ENCODE measurements around the gene FIZ1. TPM values are rescaled to one million over a fixed set of nuclear protein-coding genes. Genes with fewer than 3 reads are reported as not detected.

Gene FIZ1
- total RNA-seq, 2 experiments from 2014 or later, result 15.3 to 16.9 TPM

DNA sequence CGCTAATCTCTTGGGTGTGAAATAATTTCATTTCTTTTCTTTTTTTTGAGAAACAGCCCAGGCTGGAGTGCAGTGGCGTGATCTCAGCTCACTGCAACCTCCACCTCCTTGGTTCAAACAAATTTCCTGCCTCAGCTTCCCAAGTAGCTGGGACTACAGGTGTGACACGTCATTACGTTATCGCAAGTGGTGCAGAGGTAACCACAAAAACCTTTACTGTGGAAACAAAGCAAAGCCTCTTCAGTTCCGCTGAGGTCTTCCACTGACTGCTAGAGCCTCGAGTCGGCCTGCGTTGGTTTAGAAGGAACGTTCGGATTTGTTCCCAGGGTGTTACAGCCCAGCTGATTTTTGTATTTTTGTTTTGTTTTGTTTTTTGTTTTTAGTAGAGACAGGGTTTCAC lies 27.0 kb upstream of the FIZ1 start:
- POLR2A ChIA-PET, result no interaction called here
- CTCF ChIA-PET, result interaction anchor here (1.1 to 4.7 kb wide), 8 partner anchors 14 to 122 kb away, joined by 3 to 19 read pairs (median 6); partner anchors contain the start of genes ZNF580 and ZNF581
- Mint-ChIP-seq H3K4me3 (peak overlapping the region; percentile 68), H3K36me3 (ENCODE audit: low read depth) (peaks cover 1% of the 10 kb centered on the region), H3K27me3 (peaks cover 12% of the 10 kb centered on the region), H3K27ac (peak overlapping the region; percentile 91), H3K4me1 (peaks cover 41% of the 10 kb centered on the region), H3K9me3 (peaks cover 3% of the 10 kb centered on the region)
- DNase-seq, result peak; percentile 84

GRCh38 chr19:55625004-55625326 lies 25.6 kb upstream of the FIZ1 start:
- H3K4me1 Mint-ChIP-seq, result peaks cover 51% of the 10 kb centered on the region
- POLR2A ChIA-PET, result interaction anchor here (0.5 kb wide), 1 partner anchor 17 kb away, joined by 3 read pairs; no protein-coding TSS in a partner anchor
- peaks cover 12% of the 10 kb centered on the region for H3K27me3 Mint-ChIP-seq
- H3K36me3 Mint-ChIP-seq (ENCODE audit: low read depth), result peaks cover 8% of the 10 kb centered on the region
- peaks cover 3% of the 10 kb centered on the region for H3K9me3 Mint-ChIP-seq
- H3K4me3 Mint-ChIP-seq, result peak overlapping the region; percentile 91
- peak overlapping the region; percentile 99 for H3K27ac Mint-ChIP-seq
- CTCF ChIA-PET, result interaction anchor here (0.6 to 4.7 kb wide), 11 partner anchors 9 to 121 kb away, joined by 4 to 19 read pairs (median 6); partner anchors contain the start of genes ZNF580 and ZNF581
- DNase-seq, result no peak

DNA sequence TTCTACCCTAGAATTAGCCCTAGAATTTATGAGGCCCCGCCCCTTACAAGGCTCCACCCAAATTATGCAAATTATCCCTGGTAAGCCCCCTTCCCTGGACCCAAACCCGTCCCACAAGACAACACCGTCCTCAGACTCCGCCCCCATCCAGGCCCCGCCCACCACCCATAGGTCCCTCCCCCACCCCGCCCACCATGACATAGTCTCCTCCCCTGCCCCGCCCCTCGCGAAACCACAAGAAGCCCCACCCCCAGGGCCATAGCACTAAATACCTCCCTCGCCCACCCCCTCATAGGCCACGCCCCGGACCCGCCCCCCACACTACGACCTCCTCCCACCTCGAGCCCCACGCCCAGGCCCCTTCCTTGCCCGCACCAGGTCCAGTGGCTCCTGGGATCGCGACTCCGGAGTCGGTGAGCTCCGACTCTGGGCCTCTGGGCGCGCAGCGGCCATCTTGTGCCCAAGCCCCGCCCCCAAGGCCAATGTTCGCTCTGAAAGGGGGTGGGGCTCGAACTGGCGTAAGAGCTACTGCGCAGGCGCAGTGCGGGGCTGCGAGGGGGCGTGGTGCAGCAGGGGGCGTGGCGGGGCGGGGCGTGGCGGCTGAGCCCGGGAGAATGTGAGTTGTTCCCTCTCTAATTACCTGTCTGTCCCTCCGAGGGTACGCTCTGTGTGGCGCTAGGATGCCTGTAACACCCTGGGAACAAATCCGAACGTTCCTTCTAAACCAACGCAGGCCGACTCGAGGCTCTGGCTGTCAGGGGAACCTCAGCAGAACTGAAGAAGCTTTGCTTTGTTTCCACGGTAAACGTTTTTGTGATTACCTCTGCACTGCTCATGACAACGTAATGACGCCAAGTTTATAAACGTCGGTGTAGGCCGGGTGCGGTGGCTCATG lies 25.0 kb upstream of the FIZ1 start, which contains the start of gene ZNF784:
ZNF784 (minus strand) TSS at position 458 of the 895 bp plus-strand sequence; CDS start at position 453, 5 bp downstream.
- peak within 1 kb of the TSS; percentile 91 for H3K4me3 Mint-ChIP-seq
- H3K27me3 Mint-ChIP-seq, result peaks cover 12% of the 10 kb centered on the region
- CTCF ChIA-PET, result interaction anchor here (0.9 to 4.7 kb wide), 9 partner anchors 9 to 322 kb away, joined by 3 to 19 read pairs (median 5); partner anchors contain the start of gene ZNF581
- DNase-seq, result peak; percentile 92
- POLR2A ChIA-PET, result interaction anchor here (0.5 kb wide), 1 partner anchor 16 kb away, joined by 3 read pairs; no protein-coding TSS in a partner anchor
- peaks cover 55% of the 10 kb centered on the region for H3K4me1 Mint-ChIP-seq
- H3K36me3 Mint-ChIP-seq (ENCODE audit: low read depth), result peaks cover 8% of the 10 kb centered on the region
- H3K9me3 Mint-ChIP-seq, result peaks cover 3% of the 10 kb centered on the region
- H3K27ac Mint-ChIP-seq, result peak within 1 kb of the TSS; percentile 99

DNA sequence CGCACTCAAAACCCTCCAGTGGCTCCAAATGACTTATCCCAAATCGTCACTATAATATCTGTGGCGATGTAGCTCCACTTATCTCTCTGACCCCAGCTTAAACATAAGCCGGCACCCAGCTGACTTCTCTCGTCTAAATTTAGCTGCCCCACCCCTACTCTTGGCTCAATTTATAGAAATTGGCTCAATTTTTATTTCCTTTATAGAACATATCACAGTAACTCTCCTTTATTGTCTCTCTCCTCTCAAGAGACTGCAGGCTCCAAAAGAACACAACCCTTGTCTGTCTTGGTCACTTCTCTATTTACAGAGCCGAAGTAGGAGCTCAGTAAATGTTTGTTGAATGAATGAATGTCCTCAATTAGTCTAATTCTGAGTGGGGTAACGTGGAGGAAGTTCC lies 24.2 kb upstream of the FIZ1 start:
- CTCF ChIA-PET, result interaction anchor here (0.9 to 4.7 kb wide), 6 partner anchors 10 to 322 kb away, joined by 3 to 19 read pairs (median 5); partner anchors contain the start of genes FIZ1 and ZNF865
- H3K27me3 Mint-ChIP-seq, result peaks cover 8% of the 10 kb centered on the region
- H3K36me3 Mint-ChIP-seq (ENCODE audit: low read depth), result peaks cover 8% of the 10 kb centered on the region
- no peak overlapping the region for H3K27ac Mint-ChIP-seq
- peak overlapping the region; percentile 91 for H3K4me3 Mint-ChIP-seq
- peaks cover 3% of the 10 kb centered on the region for H3K9me3 Mint-ChIP-seq
- peaks cover 57% of the 10 kb centered on the region for H3K4me1 Mint-ChIP-seq
- no peak for DNase-seq
- POLR2A ChIA-PET, result no interaction called here

GRCh38 chr19:55623130-55623529 lies 23.8 kb upstream of the FIZ1 start:
- ChIA-PET CTCF (interaction anchor here (0.6 to 4.7 kb wide), 5 partner anchors 11 to 370 kb away, joined by 3 to 19 read pairs (median 6); partner anchors contain the start of genes FIZ1 and ZNF865), POLR2A (no interaction called here)
- H3K27me3 Mint-ChIP-seq, result peaks cover 8% of the 10 kb centered on the region
- peaks cover 57% of the 10 kb centered on the region for H3K4me1 Mint-ChIP-seq
- H3K36me3 Mint-ChIP-seq (ENCODE audit: low read depth), result peaks cover 8% of the 10 kb centered on the region
- H3K4me3 Mint-ChIP-seq, result no peak overlapping the region
- DNase-seq, result no peak
- no peak overlapping the region for H3K27ac Mint-ChIP-seq
- peaks cover 3% of the 10 kb centered on the region for H3K9me3 Mint-ChIP-seq

GRCh38 chr19:55622242-55622969 lies 23.1 kb upstream of the FIZ1 start:
- no peak for DNase-seq
- H3K27ac Mint-ChIP-seq, result no peak overlapping the region
- H3K27me3 Mint-ChIP-seq, result peaks cover 3% of the 10 kb centered on the region
- H3K4me1 Mint-ChIP-seq, result peaks cover 52% of the 10 kb centered on the region
- POLR2A ChIA-PET, result no interaction called here
- CTCF ChIA-PET, result interaction anchor here (0.6 to 1.7 kb wide), 3 partner anchors 16 to 369 kb away, joined by 3 to 6 read pairs (median 5); partner anchors contain the start of genes FIZ1 and ZNF865
- no peak overlapping the region for H3K4me3 Mint-ChIP-seq
- peaks cover 3% of the 10 kb centered on the region for H3K9me3 Mint-ChIP-seq
- H3K36me3 Mint-ChIP-seq (ENCODE audit: low read depth), result peaks cover 12% of the 10 kb centered on the region

DNA sequence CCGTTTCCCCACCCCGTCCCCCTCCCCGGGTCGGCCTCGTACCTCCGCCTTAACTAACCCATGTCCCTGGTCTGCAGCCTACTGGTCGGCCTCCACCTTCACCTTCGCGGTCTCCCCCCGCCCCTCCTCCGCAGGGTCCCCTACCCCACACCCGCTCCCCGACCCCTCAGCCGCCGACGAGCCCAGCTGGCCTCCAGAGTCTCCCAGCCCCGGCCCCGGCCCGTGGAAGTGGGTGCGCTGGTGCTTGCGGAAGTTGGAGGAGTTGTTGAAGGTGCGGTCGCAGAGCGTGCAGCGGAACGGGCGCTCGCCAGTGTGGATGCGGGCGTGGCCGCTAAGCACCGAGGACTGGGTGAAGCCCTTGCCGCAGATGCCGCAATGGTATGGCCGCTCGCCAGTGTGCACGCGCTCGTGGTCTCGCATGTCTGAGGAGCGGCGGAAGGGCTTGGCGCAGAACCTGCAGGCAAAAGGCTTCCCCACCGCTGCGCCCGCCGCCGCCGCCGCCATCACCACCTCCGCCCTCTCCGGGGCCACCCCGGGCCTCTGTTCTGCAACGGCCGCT lies 22.4 kb upstream of the FIZ1 start:
- CTCF ChIA-PET, result interaction anchor here (1.7 to 4.8 kb wide), 2 partner anchors 15 to 16 kb away, joined by 6 to 30 read pairs; partner anchors contain the start of gene ZNF865
- DNase-seq, result no peak
- peaks cover 16% of the 10 kb centered on the region for H3K36me3 Mint-ChIP-seq (ENCODE audit: low read depth)
- H3K9me3 Mint-ChIP-seq, result peaks cover 3% of the 10 kb centered on the region
- H3K4me1 Mint-ChIP-seq, result peaks cover 45% of the 10 kb centered on the region
- no peak overlapping the region for H3K27ac Mint-ChIP-seq
- POLR2A ChIA-PET, result no interaction called here
- H3K4me3 Mint-ChIP-seq, result no peak overlapping the region
- H3K27me3 Mint-ChIP-seq, result peaks cover under 1% of the 10 kb centered on the region

DNA sequence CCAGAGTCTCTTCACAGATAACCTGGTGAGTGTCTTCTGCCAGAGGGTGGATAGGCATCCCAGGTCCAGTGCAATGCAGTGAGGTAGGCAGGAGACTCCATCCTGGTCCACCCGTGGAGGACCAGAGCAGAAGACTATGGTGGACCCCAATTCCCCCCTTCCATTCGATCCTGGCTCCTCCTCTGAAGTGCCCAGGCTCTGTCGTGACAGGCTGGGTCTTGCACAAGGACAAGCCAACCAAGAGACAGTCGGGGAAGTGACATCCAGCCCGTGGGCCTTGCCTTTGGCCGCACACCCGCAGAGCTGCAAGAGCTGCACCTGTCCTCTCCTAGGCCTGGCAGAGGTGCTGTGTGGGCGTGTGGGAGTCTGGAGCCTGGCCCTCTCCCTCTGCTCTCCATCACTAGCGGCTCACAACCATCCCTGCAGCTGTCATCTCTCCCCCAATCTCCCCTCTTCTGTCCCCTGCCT lies 21.9 kb upstream of the FIZ1 start:
- no peak overlapping the region for H3K27ac Mint-ChIP-seq
- no peak for DNase-seq
- H3K4me3 Mint-ChIP-seq, result no peak overlapping the region
- H3K9me3 Mint-ChIP-seq, result peaks cover 3% of the 10 kb centered on the region
- H3K4me1 Mint-ChIP-seq, result peaks cover 40% of the 10 kb centered on the region
- POLR2A ChIA-PET, result interaction anchor here (0.6 kb wide), 1 partner anchor 117 kb away, joined by 3 read pairs; no protein-coding TSS in a partner anchor
- H3K27me3 Mint-ChIP-seq, result no peaks in the 10 kb centered on the region
- CTCF ChIA-PET, result interaction anchor here (0.9 to 4.8 kb wide), 3 partner anchors 10 to 117 kb away, joined by 3 to 30 read pairs (median 3); partner anchors contain the start of gene ZNF865
- peaks cover 19% of the 10 kb centered on the region for H3K36me3 Mint-ChIP-seq (ENCODE audit: low read depth)

DNA sequence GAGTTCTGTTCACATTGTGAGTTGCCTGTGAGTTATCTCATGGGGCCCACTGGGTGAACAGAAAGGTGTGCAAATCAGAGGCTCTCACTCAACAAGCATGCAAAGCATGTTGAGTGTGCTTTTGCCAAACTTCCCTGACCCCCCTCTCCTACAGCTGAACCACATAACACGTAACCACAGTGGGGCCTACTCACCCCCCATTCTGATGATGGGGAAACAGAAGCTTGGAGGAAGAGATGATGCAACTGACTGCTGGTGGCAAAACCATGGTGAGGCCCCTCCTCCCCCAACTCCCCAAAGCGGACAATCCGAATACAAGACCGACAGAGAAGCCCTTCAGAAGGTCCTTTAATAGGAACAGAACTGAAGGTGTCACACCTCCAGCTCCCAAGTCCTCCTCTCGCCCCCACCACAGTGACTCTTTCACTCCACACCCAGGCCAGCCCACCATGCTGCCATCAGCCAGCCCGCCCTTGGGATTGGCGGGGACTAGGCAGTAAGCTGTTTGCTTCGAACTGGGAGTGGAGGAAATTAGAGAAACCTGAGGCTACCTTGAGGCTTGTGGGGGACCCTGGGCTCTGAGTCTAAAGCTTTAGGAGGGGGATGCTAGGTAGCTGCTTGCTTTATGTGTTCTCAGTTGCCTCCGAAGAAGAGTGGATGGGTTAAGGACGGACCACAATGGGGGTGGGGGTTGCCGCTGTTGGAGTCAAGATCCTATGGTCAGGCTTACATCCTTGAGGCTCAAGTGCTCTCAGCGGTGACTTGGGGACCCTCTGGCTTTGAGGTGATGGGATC lies 21.3 kb upstream of the FIZ1 start:
- no peak overlapping the region for H3K4me3 Mint-ChIP-seq
- ChIA-PET POLR2A (interaction anchor here (0.6 kb wide), 1 partner anchor 117 kb away, joined by 3 read pairs; no protein-coding TSS in a partner anchor), CTCF (interaction anchor here (0.9 to 4.8 kb wide), 3 partner anchors 11 to 117 kb away, joined by 3 to 30 read pairs (median 3); partner anchors contain the start of gene ZNF865)
- no peak for DNase-seq
- no peak overlapping the region for H3K27ac Mint-ChIP-seq
- H3K27me3 Mint-ChIP-seq, result no peaks in the 10 kb centered on the region
- peaks cover 35% of the 10 kb centered on the region for H3K4me1 Mint-ChIP-seq
- peaks cover 3% of the 10 kb centered on the region for H3K9me3 Mint-ChIP-seq
- peaks cover 19% of the 10 kb centered on the region for H3K36me3 Mint-ChIP-seq (ENCODE audit: low read depth)

GRCh38 chr19:55619286-55619685 lies 20.0 kb upstream of the FIZ1 start:
- H3K4me3 Mint-ChIP-seq, result no peak overlapping the region
- ChIA-PET POLR2A (no interaction called here), CTCF (interaction anchor here (4.8 kb wide), 1 partner anchor 13 kb away, joined by 30 read pairs; the partner anchor contains the start of gene ZNF865)
- DNase-seq, result no peak
- H3K9me3 Mint-ChIP-seq, result peaks cover 3% of the 10 kb centered on the region
- peaks cover 21% of the 10 kb centered on the region for H3K36me3 Mint-ChIP-seq (ENCODE audit: low read depth)
- H3K27me3 Mint-ChIP-seq, result no peaks in the 10 kb centered on the region
- H3K27ac Mint-ChIP-seq, result no peak overlapping the region
- peaks cover 26% of the 10 kb centered on the region for H3K4me1 Mint-ChIP-seq

DNA sequence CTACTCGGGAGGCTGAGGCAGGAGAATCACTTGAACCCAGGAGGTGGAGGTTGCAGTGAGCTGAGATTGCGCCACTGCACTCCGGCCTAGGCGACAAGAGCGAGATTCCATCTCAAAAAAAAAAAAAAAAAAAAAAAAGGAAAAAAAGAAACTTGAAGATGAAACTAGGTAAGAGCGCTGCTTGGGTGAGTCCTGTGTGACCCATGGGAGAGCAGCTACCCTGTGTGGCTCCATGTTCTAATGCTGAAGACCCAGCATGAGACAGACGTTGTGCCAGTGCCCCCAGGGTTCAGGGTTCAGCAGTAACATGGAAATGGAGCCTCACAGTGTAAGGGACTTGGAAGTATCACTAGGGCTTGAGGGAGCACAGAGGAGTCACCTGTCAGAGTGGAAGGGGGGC lies 19.1 kb upstream of the FIZ1 start:
- Mint-ChIP-seq H3K36me3 (ENCODE audit: low read depth) (peaks cover 19% of the 10 kb centered on the region), H3K9me3 (no peaks in the 10 kb centered on the region), H3K4me1 (peaks cover 20% of the 10 kb centered on the region), H3K27me3 (no peaks in the 10 kb centered on the region), H3K4me3 (no peak overlapping the region), H3K27ac (no peak overlapping the region)
- ChIA-PET POLR2A (no interaction called here), CTCF (interaction anchor here (1.2 to 4.8 kb wide), 2 partner anchors 12 to 99 kb away, joined by 4 to 30 read pairs; partner anchors contain the start of gene ZNF865)
- DNase-seq, result no peak
